AG09319 (cell line): ENCODE data around the gene OGFR.

Source experiments
- DNase-seq: peaks from one replicate; pipeline ENCODE4 v3.0.0-alpha.2; 2010; ENCODE audit warnings: low read depth; ENCODE audit errors: extremely low read depth
- TF ChIP-seq, protein P1 (sequence below): IDR thresholded peaks from 2 replicates; pipeline ENCODE4 v1.5.1; 2011; ENCODE audit warnings: low read depth, mild to moderate bottlenecking, inconsistent platforms, low read length, moderate library complexity

OGFR gene

DNA sequence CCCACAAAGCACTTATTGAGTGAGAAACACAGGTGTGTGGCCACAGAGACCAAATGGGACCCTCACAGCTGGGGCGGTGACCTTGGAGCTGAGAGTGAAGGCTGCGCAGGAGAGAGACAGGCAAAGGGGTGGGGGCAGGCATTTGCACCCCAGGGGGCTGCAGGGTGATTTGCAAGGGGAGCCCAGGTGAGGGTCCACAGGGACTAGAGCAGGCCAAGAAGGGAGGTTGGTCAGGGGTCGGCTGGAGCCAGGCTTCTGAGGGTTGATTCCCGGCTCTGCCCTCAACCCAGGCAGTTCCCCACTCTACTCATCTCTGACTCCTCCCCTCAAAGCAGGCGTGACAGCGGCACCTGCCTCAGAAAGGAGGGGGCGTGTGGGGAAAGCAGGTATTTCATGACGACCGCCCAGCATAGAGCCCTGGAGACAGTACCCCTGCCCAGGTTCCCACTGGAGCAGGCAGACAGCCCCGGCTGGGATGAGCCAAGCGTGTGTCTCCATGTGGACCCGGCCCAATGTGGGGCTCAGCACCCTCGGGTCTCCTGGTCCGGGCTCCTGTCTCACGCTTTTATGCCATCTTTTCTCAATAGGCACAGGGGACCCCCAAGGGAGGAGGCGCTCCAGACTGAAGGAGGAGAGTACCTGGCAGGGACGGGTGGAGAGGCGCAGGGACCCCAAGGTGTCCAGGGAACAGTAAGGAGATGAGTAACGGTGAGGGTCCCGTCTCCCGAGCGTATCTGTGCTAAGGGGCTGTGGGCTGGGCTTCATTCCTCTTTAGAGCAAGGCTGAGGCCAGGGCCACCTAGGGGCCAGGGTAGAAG, 11.5 kb upstream of the OGFR start:
- TF ChIP-seq, protein P1, sequence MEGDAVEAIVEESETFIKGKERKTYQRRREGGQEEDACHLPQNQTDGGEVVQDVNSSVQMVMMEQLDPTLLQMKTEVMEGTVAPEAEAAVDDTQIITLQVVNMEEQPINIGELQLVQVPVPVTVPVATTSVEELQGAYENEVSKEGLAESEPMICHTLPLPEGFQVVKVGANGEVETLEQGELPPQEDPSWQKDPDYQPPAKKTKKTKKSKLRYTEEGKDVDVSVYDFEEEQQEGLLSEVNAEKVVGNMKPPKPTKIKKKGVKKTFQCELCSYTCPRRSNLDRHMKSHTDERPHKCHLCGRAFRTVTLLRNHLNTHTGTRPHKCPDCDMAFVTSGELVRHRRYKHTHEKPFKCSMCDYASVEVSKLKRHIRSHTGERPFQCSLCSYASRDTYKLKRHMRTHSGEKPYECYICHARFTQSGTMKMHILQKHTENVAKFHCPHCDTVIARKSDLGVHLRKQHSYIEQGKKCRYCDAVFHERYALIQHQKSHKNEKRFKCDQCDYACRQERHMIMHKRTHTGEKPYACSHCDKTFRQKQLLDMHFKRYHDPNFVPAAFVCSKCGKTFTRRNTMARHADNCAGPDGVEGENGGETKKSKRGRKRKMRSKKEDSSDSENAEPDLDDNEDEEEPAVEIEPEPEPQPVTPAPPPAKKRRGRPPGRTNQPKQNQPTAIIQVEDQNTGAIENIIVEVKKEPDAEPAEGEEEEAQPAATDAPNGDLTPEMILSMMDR: no peak; the same call in 1 of the 2 replicates
- DNase-seq: no peak

DNA sequence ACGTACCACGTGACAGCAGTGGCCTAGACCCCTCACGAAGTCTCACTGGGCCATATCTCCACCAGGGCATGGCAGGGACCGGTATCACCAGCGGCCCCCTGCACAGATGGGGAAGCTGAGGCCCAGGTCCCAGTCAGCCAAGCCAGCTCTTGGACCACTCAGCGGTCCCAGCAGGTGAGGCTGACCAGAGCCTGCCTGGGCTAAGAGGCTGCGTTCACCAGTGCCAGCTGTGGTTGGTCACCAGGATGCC, 11.0 kb upstream of the OGFR start:
- DNase-seq: no peak
- TF ChIP-seq, protein P1: no peak

DNA sequence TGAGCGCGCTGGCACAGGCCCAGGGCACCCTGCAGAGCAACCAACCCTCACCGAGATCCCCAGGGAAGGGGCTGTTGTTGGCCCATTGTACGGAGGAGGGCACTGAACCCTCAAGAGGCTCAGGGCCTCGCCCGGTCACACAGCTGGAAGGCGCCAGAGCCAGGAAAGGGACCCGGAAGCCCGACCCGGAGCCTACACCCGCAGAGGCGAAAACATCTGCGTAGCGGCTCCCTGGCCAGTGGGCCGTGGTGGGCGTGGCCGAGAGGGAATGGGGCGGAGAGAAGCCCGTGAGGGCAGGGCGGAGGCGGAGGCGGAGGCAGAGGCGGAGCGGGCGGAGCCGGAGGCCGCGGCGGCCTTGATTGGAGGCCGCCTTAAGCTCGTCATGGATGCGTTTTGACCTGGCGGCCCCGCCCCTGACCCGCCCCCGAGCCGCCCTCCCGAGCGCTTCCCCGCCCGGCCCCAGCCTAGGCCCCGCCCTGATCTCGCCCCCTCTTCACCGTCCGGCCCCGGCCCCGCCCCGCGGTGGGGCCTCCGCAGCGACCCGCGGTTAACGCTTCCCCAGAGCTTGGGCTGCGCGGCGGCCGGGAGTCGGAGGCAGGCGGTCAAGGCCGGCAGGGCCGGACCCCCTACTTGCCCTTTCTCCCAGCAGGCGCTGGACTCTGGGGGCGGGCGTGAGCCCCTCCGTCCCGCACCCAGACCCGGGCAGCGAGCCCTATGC, 10.5 kb upstream of the OGFR start:
- TF ChIP-seq, protein P1: no peak
- peak; percentile 90 for DNase-seq

DNA sequence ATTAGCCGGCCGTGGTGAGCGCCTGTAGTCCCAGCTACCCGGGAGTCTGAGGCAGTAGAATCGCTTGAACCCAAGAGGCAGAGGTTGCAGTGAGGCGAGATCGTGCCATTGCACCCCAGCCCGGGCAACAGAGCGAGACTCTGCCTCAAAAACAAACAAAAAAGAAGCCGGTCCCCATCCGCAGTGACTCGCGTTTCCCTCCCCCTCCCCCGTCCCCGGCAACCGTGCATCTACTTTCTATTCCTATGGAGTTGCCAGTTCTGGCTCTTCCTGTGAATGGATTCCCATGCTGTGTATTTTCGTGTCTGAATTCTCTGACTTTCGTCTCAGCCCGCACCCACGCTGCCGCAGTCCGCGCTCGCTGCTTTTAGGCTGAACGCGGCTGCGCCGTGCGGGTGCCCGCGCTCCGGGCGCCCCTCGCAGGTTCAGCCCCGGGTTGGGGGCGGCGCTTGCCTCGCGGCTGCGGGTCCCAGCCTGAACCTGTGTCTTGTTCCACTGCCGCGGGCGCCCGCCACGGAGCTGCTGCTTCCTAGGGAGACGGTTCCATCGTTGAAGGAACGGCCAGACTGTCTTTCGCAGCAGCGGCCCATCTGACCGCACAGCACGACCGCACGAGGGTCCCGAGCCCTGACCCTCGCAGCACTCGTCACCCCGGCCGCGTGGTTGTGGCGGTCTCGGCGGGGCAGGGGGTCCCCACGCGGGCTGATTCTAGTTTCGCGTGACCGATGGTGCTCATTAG, 9.4 kb upstream of the OGFR start:
- TF ChIP-seq, protein P1: no peak
- no peak for DNase-seq

DNA sequence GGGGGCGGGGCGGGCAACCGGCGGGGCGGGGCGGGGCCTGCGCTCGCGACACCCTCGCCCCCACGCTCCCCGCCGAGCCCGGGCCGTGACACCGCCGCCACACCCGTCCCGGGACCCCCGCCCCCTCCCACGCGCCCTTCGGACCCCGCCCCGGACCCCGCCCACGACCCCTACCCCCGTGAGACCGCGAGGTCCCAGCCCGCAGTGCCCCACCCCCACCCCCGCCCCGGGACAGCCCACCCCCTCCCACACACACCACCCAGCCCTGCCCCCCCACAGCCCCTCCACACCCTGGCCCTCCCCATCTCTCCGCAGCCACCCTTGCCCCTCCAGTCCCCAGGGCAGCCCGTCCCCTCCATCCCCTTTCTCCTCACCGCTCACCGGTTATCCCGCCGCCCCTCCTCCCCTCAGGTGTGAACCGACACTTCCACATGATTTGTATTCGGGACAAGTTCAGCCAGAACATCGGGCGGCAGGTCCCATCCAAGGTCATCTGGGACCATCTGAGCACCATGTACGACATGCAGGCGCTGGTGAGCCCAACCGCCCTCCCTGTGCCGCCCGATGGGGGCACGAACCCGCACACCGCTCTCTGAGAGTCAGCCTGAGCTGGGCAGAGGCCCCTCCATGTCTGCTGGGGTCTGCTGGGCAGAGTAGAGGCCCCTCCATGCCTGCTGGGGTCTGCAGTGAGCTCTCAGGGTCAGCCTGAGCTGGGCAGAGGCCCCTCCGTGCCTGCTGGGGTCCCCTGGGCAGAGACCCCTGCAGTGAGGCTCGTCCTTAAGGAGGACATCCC, 7.7 kb upstream of the OGFR start:
- DNase-seq: no peak
- TF ChIP-seq, protein P1: no peak

DNA sequence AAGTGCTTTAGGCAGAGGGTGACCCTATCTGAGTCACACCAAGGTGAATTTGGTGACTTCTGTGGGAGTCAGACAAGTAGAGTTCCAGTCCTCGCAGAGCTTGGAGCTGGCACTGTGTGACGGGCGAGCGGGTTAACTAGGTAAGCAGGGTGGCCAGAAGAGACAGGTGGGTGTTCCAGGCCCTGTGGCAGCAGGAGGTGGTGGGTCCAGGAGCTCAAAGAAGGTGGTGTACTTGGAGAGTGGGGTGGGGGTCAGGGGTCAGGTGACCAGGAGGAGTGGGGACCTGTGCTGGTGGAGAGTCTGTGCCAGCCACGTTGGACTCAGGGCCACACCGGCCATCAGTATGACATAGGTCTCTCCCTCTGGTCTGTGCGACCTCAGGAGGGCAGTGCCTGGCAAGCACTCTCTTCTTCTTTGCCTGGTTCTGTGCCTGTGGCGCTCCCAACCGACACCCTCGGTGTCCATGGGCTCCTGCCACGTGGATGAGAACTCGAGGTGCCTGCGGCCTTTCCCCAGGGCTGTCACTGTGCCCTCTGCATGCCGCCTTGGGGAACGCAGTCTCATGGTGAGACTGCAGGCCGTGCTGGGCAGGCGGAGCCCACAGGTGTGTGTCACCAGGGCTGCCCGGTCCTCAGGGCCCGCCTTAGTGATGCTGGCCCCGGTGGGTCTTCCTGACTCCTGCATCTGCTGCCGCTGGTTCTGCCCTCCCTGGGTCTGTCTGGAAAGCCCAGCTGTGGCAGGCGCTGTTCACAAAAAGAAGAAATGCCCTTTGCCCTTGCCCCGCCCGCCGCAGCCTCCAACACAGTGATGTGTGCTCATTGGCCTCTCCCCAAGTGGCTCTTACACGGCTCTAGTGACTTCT, 6.7 kb upstream of the OGFR start:
- TF ChIP-seq, protein P1: no peak
- no peak for DNase-seq
